GM12892 (cell line): ENCODE data around the gene DOCK1.

Experiments used
- POLR2AphosphoS5 ChIP-seq: IDR thresholded peaks from 2 replicates; pipeline ENCODE4 v1.6.1; 2011; ENCODE audit warnings: low read depth, low read length, control low read depth
- TAF1 ChIP-seq: IDR thresholded peaks from 2 replicates; pipeline ENCODE4 v1.6.1; 2011; ENCODE audit warnings: low read depth, mild to moderate bottlenecking, control low read depth, low read length, borderline replicate concordance

GRCh38 chr10:126953886-126954285 lies 48.7 kb downstream of the DOCK1 start:
- no peak for TF ChIP-seq TAF1
- no peak for TF ChIP-seq POLR2AphosphoS5
